HG03039 (cell line): ENCODE data around the gene DMXL1.
"Not testable (repeated sequence)": the region's sequence is repeated elsewhere in the genome, so short reads cannot be mapped to it uniquely, and the experiment has no call there.

Experiments used
- ATAC-seq: cut with Tn5 transposase; IDR thresholded peaks from one replicate; pipeline ENCODE4 v1.9.1; 2021; ENCODE audit warnings: mild to moderate bottlenecking, moderate library complexity; ENCODE audit not compliant: unreplicated experiment

Gene DMXL1

GRCh38 chr5:119117237-119117636 is 46.4 kb downstream of the DMXL1 start:
- ATAC-seq: no peak

DNA sequence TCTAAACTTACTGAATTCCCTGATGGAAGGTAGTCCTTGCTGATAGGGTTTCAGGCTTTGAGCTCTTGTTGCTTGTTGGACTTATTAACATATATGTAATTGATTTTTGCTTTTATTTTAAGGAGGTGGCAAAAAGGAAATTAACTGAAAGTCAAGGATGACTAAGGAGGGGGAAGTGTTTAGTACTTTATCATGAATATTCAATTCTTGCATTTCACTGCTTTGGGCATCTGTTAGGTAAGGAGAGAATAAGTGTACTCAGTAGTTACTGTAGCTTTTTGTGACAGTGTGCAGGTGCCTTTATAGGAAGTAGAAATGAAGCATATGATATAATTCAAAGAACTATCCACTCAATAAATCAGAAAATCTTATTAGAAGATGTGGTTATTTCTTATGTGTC is 47.1 kb downstream of the DMXL1 start:
- ATAC-seq: no peak

GRCh38 chr5:119120893-119121292 is 50.0 kb downstream of the DMXL1 start:
- no peak for ATAC-seq

GRCh38 chr5:119122474-119122873 is 51.6 kb downstream of the DMXL1 start:
- not testable (repeated sequence) for ATAC-seq

DNA sequence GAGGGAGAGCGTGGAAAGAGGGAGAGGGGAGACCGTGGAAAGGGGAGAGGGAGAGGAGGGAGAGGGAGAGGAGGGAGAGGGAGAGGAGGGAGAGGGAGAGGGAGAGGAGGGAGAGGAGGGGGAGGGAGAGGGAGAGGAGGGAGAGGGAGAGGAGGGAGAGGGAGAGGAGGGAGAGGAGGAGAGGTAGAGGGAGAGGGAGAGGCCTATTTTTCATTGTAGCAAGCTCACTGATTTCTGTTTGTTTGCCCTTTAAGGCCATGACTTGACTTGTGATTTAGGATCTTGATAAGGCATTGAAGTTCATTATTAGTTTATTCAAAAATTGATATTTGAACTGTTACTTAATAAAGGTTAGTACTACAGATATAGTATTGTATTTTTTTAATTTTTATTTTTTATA is 52.4 kb downstream of the DMXL1 start:
- no peak for ATAC-seq

GRCh38 chr5:119129770-119130169 is 58.9 kb downstream of the DMXL1 start:
- no peak for ATAC-seq

GRCh38 chr5:119131530-119132304 is 60.8 kb downstream of the DMXL1 start:
- ATAC-seq: no peak

DNA sequence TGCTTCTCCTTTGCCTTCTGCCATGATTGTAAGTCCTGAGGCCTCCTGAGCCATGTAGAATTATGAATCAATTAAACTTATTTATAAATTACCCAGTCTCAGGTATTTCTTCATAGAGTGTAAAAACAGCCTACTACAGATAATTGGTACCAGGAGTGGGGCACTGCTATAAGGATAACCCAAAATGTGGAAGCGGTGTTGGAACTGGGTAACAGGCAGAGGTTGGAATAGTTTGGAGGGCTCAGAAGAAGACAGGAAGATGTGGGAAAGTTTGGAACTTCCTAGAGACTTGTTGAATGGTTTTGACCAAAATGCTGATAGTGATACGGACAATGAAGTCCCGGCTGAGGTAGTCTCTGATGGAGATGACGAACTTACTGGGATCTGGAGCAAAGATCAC is 64.9 kb downstream of the DMXL1 start:
- not testable (repeated sequence) for ATAC-seq

GRCh38 chr5:119136666-119137318 is 65.9 kb downstream of the DMXL1 start:
- no peak for ATAC-seq

DNA sequence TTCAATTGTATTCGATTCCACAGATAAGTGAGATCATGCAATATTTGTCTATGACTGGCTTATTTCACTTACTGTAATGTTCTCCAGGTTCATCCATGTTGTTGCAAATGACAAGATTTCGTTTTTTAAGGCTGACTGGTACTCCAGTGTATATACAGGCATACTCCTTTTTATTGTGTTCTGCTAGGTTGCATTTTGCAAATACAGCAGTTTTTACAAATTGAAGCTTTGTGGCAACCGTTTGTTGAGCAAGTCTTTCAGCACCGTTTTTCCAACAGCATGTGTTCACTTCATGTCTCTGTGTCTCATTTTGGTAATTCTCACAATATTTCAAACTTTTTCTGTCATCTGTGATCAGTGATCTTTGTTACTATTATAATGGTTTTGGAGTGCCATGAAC is 82.7 kb downstream of the DMXL1 start:
- no peak for ATAC-seq

DNA sequence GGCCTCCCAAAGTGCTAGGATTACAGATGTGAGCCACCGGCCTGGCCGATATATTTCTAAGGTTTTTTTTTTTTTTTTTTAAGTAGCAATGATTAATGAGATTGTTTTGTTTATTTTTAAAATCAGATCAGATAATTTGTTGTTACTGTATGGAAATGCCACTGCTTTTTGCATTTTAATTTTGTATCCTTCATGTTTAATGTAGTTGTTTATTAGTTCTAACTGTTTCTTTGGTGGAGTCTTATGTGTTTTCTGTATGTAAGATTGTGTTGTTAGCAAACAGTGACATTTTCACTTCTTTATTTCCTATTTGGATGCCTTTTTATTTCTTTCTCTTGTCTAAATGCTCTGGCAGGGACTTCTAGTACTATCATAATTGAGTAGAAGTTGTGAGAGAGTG is 87.3 kb downstream of the DMXL1 start:
- ATAC-seq: no peak

- no peak for ATAC-seq
These were observed 90.5 kb downstream of the DMXL1 start for GRCh38 chr5:119161430-119161829.

DNA sequence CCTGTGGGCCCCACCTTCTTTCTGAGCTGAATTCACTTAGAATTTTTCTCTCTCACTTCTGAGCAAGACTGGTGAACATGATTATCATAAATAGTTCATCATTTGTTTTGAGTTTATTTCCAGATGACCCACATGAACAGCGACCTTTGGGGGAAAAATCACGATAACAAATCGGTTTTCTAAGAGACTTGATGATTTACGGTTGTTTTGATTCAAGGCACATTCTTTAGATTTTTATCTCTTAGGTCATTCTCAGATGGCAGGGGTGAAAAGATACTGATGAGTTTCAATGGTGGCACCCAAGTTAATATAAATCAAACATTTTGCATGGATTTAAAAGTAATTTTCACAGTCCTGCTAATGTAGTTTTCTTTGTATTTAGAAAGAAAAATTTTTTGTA is 95.1 kb downstream of the DMXL1 start:
- ATAC-seq: no peak

DNA sequence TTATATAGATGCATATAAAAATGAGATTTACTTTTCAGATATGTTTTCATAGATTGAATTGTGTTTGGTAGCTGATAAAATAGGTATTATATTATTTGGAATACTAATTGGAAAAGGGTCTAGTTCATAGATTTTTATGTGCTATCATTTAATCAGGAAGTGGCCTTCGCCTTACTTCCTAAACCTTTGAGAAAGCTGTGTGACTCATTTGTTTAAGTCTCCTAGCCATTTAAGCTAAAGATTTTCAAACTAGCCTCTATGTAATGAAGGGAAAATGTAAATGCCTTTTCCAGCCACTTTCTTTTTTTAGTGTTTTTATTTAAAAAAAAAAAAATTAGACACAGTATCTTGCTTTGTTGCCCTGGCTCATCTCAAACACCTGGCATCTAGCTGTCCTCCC is 97.5 kb downstream of the DMXL1 start:
- ATAC-seq: no peak

- ATAC-seq: no peak
These were observed 100.8 kb downstream of the DMXL1 start for GRCh38 chr5:119171686-119172085.

GRCh38 chr5:119174578-119175163 is 103.8 kb downstream of the DMXL1 start:
- ATAC-seq: no peak

- ATAC-seq: no peak
These were observed 105.9 kb downstream of the DMXL1 start for GRCh38 chr5:119176785-119177184.

- ATAC-seq: no peak
These were observed 106.3 kb downstream of the DMXL1 start for GRCh38 chr5:119177226-119177625.

DNA sequence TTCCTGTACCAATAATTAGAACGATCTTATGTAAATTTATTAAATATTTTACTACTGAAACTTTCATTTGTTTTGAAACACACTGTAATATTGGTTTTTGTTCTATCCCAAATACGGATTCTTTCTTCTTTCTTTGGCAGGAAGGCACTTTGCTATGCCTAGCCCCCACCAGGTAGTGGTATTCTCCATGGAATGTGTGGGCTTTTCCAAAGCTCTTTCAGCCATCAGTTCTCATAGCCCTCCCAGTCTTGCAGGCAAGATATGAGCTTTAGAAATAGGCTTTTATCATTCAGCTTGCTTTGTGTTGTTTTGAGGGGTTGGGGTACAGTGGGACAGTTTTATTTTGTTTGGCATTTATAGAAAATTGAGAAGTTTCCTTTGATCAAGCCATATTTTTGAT is 107.5 kb downstream of the DMXL1 start:
- ATAC-seq: no peak

GRCh38 chr5:119179857-119180641 is 109.2 kb downstream of the DMXL1 start:
- no peak for ATAC-seq

DNA sequence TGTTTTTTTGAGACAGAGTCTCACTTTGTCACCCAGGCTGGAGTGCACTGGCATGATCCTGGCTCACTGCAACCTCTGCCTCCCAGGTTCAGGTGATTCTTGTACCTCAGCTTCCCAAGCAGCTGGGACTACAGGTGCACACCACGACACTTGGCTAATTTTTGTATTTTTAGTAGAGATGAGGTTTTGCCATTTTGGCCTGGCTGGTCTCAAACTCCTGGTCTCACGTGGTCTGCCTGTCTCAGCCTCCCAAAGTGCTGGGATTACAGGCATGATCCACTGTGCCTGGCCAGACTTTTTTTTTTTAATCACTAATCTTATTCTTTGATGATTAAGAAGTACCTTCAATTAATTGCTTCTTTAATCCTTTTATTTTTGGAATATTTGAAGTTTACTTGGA is 114.6 kb downstream of the DMXL1 start:
- ATAC-seq: not testable (repeated sequence)
